DMS114 treated with DMSO at 0.1 percent for 48 hours (cell line): ENCODE measurements around the gene HOXC5.
"Not testable (repeated sequence)": the region's sequence is repeated elsewhere in the genome, so short reads cannot be mapped to it uniquely, and the experiment has no call there.

Experiments
- DNase-seq: peaks from one replicate; lab custom pipeline; 2025; ENCODE audit not compliant: unreplicated experiment; lab: John Stamatoyannopoulos, UW

The HOXC5 gene

GRCh38 chr12:54060174-54060974, 27.5 kb downstream of the HOXC5 start:
- no peak for DNase-seq

DNA sequence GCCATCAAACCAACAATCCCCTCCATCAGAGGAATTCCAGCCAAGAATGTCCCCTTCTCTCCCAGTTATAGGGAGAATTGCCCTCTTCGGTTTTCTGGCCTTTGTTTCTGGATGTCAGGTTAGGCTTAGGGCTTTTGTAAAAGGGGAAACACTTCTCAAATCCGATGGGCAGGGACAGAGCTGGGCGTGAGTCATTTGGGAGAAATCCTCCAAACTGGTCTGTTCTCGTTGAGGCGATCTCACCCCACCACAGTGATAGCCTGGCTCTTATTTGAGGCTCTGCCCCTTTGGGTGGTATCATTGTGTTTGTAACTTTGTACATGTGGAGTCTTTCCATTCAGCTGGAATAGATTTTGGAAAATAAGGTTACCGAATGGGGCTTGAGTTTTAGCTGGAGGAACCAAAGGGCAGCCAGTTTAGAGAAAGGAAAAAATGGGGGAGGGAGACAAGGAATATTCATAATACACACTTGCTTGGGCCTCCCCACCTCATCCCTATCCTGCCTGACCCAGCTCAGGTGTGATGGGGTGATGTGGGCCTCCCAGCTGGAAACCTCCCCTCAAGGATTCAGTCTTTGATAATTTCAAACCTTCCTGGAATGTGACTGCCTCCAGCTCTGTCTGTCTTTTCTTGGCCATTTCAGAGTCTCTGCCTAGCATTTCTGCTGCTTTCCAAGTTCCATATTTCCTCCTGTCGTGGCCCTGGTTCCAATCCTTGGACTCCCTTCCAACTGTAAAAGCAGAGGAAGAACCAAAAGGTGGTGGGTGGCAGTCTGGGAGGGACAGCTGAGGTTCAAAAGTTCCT, 28.3 kb downstream of the HOXC5 start:
- no peak for DNase-seq

DNA sequence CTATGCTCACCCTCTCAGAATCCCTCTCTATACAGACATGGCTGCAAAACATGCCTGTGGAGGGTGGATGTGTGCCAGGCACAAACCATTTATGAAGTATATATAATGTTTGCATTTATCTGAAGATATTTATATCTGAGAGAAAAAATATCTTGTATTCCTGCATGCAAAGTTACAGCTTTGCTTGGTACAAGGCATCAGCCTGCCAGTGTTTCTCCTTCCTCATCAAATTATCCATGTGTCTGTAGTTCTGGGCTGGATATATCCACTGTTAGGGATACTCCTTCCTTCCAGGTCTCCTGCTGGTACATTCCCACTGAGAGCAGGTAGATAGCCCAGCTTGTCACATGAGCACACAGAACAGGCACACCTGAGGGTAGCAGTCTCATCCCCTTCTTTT, 32.8 kb downstream of the HOXC5 start:
- DNase-seq: no peak

DNA sequence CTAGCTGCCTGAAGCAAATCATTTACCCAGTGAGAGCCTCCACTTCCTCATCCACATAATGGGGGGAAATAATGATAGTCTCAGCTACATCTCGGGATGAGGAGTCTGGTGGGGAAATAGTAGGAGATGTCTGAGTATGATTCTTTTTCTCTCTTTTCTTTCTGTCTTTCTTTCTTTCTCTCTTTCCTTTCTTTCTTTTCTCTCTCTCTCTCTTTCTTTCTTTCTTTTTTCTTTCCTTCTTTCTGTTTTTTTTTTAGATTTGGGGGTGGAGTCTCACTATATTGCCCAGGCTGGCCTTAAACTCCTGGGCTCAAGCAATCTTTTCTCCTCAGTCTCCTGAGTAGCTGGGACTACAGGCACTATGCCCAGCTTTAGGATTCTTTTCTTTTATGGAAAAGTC, 33.6 kb downstream of the HOXC5 start:
- no peak for DNase-seq

GRCh38 chr12:54068418-54069070, 35.7 kb downstream of the HOXC5 start:
- no peak for DNase-seq

DNA sequence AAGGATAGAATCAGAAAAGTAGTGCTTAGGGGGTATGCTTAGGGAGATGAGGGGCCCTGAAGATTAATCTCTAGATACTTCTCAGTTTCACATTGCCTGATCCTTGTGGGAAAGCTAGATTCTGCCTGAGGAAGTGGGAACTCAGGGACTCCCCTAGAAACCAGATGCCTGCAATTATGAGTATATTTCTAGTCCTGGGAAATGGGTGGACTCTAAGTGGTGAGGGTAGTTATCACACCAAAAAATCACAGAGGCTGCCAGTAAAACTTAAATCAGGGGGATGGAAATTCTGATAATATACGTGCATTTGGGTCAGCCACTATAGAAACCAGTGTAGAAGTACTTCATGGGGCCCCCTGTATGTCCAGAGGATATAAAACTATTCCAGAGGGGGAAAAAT, 39.1 kb downstream of the HOXC5 start:
- no peak for DNase-seq

DNA sequence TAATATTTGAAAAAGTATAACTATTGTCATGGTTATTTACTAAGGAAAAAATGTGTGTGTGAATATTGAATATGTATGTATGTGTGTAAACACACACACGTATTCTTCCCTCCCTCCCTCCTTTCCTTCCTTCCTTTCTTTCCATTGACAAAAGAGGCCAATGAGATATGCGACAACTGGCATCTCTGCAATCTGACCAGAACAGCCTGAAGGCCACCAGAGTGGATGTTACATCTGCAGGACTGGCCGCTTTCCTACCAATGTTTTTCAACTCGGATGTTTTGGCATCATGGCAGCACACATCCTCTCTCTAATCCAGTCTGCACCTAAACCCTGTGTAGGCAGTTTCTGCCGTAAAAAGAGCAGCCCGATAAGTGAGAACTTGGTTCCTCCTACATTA, 41.5 kb downstream of the HOXC5 start:
- DNase-seq: no peak

GRCh38 chr12:54075409-54075808, 42.6 kb downstream of the HOXC5 start:
- DNase-seq: no peak

GRCh38 chr12:54075974-54076373, 43.1 kb downstream of the HOXC5 start:
- no peak for DNase-seq

DNA sequence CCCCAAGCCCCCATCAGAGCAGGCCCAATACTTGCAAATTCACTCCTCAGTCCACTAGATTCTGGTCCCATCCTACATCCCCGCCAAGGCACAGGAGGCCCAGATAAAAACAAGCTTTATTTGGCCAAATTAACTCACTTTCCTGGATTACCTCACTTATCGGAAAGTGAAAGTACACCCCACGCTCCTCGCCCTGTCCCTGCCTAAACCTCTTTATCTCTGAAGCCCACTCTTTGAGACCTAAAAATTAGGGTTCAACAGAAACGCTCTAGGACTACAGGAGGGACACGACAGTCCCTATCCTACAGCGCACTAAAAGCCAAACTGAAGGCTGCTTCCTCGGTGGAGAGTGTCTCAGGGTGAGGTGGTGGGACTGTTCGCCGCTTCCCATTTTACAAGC, 45.0 kb downstream of the HOXC5 start:
- not testable (repeated sequence) for DNase-seq

DNA sequence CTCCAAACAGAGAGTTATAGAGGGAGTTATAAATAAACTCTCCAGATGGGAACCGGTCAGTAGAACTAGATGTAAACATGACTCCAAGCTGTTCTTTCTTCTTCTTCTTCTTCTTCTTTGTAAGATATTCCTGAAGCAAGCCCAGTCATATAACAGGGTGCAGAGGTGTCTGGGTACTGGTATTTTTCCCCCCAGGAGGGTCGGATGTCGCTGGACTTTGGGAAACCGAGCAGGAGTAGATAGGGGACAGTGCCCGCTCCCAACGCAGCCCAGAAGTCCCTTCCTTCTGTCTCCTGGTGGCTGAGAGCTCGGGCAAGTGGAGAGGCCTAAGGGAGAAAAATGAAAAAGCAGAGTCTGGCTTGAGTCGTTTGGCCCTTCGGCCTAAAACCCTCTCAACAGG, 46.3 kb downstream of the HOXC5 start:
- not testable (repeated sequence) for DNase-seq

DNA sequence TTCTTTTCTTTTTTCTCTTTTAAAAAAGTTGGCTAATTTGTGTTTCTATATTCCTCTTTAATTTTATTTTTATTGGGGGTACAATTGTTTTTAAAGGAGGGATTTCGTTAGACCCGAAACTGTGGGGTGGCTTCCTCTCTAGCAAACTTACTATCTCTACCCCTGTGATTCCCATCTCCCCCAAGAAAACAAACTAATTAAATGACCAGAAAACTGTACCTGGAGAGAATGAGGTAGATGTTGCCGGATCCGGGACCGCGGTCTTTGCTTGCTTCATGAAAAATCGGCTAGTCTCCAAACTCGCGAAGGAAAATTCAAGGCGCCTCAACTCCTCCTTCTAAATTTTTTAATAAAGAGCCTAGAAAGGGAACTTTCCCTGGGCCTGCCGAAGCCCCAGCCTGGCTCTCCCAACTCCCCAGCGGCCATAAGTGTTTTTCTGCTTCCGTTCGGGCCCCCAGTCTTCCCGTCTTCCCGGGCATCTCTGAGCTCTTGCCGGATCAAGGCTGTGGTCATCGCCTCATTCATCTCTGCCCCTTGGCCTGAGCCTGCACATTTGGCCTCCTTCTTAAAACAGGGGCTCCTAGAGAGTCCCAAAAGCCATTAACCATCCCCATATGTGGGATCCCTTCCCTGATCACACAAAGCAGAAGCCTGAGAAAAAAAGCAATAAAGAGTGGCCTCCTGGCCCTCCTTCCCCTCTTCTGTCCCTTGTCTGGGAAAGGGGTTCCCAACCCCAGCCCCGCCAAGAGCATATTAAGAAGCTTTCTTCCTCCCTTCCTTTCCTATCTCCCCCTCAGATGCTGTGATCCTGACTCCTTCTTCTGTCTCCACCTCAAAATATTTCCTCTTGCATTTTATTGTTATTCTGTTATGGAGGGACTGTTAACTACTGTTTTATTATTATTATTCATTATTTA, 47.4 kb downstream of the HOXC5 start:
- not testable (repeated sequence) for DNase-seq

DNA sequence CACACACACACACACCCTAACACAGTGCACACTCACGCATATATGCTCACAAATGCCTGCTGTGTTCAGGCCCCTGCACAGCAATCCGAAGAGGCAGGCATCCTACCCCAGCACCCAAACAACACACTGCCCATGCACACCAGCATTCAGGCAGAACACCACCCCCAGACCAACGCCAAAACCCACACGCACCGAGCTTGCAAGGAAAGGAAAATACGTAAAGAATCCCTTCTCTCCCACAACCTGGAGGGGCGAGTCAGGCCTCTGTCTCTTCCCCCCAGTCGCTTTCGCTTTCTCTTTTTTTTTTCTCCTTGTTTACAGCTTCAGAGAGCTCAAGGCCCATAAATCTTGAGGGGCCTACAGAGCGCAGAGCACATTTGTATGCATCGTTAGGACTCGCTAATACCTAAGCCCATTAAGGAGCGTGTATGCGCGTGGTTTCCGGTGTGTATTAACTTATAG, 48.2 kb downstream of the HOXC5 start:
- not testable (repeated sequence) for DNase-seq

GRCh38 chr12:54081581-54082396, 48.9 kb downstream of the HOXC5 start:
- DNase-seq: not testable (repeated sequence)

GRCh38 chr12:54082397-54082892, 49.6 kb downstream of the HOXC5 start:
- no peak for DNase-seq
